RWPE1 (cell line): ENCODE measurements around the gene SKI.
A peak's percentile ranks its signal among the peaks of the same experiment; 100 is the strongest.
"Not testable (repeated sequence)": the region's sequence is repeated elsewhere in the genome, so short reads cannot be mapped to it uniquely, and the experiment has no call there.

Experiments used
- CTCF ChIA-PET: fragments of 350-600 bp; sonication (Branson Sonifier 250); formaldehyde crosslinking; extraction: SDS; loops from one replicate; lab custom pipeline; 2021; lab: Yijun Ruan, JAX
- POLR2A ChIA-PET: fragments of 400-600 bp; formaldehyde crosslinking; extraction: SDS; loops from one replicate; lab custom pipeline; 2020; ENCODE audit warnings: antibody characterized with exemption; ENCODE audit not compliant: low non-redundant PET; lab: Yijun Ruan, JAX
- DNase-seq: peaks from one replicate; pipeline ENCODE4 v3.0.0; 2012; ENCODE audit warnings: low spot score
- H3K27ac ChIP-seq: fragments of 450-650 bp; 2 replicates; pipeline ENCODE4 v1.5.1; 2017
- TF ChIP-seq, protein P1 (sequence below): fragments of 450-650 bp; conservative IDR thresholded peaks from 2 replicates; pipeline ENCODE4 v1.5.1; 2017; ENCODE audit warnings: low read depth, mild to moderate bottlenecking

Gene SKI

DNA sequence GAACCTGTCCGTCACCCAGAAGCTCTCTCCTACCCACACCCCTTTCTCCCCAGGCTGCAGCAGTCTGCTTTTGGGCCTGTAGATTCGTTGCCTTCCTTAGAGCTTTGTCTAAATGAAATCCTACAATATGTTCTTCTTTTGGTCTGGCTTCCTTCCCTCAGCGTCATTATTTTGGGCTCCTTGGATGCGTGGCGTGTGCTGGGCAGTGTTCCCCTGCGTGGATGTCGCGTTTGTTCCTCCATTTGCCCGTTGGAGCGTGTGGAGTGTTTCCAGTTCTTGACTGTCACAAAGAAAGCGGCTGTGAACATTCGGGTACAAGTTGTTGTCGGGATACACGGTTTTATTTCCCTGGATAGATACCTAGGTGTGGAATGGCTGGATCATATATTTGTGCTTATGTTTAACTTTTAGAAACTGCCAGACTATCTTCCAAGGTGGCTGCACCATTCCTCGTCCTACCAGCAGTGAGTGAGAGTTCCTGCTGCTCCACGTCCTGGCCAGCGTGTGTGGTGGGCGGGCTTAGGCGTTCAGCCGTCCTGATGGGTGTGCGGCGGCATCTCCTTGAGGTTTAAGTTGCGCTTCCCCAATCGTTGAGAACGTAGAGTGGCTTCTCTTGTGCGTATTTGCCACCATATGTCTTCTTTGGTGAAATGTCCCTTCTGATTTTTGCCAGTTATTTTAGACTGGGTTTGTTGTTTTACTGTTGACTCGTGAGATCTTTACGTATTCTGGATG is 31.7 kb downstream of the SKI start:
- POLR2A ChIA-PET, result no interaction called here
- H3K27ac ChIP-seq, result peak overlapping the region; percentile 27
- CTCF ChIA-PET, result interaction anchor here (0.6 kb wide), 2 partner anchors 27 to 130 kb away, joined by 3 read pairs; no protein-coding TSS in a partner anchor
- no peak for DNase-seq
- TF ChIP-seq, protein P1, sequence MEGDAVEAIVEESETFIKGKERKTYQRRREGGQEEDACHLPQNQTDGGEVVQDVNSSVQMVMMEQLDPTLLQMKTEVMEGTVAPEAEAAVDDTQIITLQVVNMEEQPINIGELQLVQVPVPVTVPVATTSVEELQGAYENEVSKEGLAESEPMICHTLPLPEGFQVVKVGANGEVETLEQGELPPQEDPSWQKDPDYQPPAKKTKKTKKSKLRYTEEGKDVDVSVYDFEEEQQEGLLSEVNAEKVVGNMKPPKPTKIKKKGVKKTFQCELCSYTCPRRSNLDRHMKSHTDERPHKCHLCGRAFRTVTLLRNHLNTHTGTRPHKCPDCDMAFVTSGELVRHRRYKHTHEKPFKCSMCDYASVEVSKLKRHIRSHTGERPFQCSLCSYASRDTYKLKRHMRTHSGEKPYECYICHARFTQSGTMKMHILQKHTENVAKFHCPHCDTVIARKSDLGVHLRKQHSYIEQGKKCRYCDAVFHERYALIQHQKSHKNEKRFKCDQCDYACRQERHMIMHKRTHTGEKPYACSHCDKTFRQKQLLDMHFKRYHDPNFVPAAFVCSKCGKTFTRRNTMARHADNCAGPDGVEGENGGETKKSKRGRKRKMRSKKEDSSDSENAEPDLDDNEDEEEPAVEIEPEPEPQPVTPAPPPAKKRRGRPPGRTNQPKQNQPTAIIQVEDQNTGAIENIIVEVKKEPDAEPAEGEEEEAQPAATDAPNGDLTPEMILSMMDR, result no peak

DNA sequence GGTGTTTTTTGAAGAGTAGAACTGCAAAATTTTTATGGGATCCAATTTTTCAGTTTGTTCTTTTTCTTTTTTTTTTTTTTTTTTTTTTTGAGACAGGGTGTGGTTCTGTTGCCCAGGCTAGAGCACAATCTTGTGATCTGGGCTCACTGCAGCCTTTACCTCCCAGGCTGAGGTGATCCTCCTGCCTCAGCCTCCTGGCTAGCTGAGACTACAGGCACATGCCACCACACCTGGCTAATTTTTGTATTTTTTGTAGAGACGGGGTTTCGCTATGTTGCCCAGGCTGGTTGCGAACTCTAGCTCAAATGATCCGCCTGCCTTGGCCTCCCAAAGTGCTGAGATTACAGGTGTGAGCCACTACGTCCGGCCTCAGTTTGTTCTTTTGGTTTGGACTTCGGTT is 32.4 kb downstream of the SKI start:
- POLR2A ChIA-PET, H3K27ac ChIP-seq, DNase-seq: not testable (repeated sequence)
- CTCF ChIA-PET, result interaction anchor here (0.7 kb wide), 1 partner anchor 10 kb away, joined by 3 read pairs; no protein-coding TSS in a partner anchor

DNA sequence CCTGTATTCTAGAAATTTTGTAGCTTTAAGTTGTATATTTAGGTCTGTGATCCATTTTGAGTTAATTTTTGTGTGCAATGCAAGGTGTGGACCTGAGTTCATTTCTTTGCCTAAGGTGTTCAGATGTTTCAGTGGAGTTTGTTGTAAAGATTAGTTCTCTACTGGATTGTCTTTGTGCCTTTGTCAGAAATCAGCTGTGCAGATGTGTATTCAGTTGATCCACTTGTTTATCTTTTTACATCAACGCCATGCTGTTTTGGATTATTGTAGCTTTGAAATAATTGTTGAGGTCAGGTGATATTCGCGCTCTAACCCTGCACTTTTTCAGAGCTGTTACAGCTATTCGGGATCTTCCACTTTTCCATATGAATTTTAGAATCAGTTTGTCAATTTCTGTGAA is 32.8 kb downstream of the SKI start:
- TF ChIP-seq, protein P1, result no peak
- DNase-seq, result no peak
- no peak overlapping the region for H3K27ac ChIP-seq
- CTCF ChIA-PET, result interaction anchor here (0.7 kb wide), 1 partner anchor 10 kb away, joined by 3 read pairs; no protein-coding TSS in a partner anchor
- POLR2A ChIA-PET, result no interaction called here

DNA sequence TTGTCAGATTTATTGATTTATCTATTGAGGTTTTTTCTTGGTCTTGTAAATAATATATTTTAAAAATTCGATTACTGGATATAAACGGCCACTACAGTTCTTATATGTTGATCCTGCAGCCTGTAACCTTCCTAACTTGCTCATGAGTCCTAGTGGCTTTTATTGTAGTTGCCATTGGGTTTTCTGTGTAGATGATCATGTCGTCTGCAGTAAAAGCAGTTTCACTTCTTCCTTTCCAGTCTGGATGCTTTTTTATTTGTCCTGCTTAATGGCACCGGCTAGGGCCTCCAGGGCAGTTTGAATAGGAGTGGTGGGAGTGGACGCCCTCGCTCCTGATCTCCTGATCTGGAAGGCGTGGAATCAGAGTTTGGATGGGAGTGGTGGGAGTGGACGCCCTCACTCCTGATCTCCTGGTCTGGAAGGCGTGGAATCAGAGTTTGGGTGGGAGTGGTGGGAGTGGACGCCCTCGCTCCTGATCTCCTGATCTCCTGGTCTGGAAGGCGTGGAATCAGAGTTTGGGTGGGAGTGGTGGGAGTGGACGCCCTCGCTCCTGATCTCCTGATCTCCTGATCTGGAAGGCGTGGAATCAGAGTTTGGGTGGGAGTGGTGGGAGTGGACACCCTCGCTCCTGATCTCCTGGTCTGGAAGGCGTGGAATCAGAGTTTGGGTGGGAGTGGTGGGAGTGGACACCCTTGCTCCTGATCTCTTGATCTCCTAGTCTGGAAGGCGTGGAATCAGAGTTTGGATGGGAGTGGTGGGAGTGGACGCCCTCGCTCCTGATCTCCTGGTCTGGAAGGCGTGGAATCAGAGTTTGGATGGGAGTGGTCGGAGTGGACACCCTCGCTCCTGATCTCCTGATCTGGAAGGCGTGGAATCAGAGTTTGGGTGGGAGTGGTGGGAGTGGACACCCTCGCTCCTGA is 33.6 kb downstream of the SKI start:
- H3K27ac ChIP-seq, DNase-seq, CTCF ChIA-PET, POLR2A ChIA-PET: not testable (repeated sequence)

DNA sequence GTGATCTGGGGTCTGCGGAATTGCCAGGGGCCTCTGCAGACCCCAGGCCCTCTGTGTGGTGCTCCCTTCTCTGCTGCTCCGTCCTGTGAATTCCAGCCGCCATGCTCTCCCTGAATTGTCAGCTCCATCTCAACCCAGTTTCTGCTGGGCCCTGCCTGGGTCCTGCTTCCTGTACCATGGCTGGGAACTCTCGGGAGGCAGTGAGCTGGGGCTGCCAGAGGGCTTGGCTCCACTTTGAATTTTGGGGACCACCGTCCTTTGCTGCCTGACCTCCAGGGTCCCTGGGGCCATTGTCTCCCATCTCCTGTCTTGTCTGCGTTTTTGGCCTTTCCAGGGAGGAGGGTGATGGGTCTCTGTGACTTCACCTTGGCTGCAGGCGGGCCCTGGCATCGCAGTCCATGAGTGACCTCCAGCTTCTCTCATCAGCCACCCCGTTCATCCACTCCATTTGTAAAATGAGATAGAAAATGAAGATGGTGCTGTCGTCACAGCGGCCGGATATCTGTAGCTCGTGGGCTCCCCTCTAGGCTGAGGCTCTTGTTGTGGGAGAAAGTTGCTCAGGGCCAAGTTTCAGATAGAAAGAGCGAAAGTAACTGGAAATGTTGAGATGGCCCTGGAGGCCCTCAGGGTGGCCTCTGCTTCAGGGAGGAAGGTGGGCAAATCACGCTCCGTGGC is 38.3 kb downstream of the SKI start:
- ChIA-PET CTCF (interaction anchor here (0.6 to 0.7 kb wide), 2 partner anchors 10 to 167 kb away, joined by 3 to 5 read pairs; no protein-coding TSS in a partner anchor), POLR2A (no interaction called here)
- peak overlapping the region; percentile 49 for H3K27ac ChIP-seq
- DNase-seq, result no peak
- TF ChIP-seq, protein P1, result no peak

DNA sequence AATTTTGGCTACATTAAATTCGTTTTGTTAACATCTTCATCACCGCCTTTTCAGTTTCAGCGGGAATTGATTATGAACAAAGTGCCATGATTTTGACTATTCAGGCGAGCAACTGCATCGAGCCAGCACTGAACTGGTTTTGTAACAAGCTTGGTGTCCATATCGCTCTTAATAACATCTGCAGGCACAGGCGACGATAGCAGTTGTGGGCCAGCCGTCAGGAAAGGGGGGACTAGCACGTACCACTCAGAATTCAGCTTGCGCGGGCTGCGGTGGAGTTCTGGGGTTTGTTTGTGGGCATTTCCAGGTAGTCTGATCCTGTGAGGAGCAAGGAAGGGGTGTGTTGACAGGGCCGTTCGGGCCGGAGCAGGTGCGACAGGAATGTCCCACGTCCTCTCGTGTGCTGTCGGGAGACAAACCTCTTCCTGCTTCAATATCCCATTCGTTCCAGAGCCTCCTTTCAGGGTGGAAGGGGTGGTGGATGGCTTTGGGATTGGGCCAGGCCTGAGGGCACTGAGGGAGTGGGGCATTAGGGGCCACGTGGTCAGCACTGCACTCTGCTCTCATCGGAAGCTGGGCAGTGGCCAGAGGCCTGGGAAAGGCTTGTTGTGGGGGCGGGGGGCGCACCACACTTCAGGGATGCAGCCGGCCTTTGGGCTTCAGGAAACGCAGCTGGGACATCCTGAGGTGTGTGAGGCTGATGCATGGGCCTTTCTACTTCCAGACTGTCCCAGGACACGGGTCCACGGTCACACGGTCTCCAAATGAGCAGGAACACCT is 39.1 kb downstream of the SKI start:
- ChIA-PET POLR2A (no interaction called here), CTCF (no interaction called here)
- no peak for DNase-seq
- H3K27ac ChIP-seq, result peak overlapping the region; percentile 49
- TF ChIP-seq, protein P1, result no peak
